NCI-H2196 (cell line): ENCODE results near the gene FOXRED1.
"Not testable (repeated sequence)": the region's sequence is repeated elsewhere in the genome, so short reads cannot be mapped to it uniquely, and the experiment has no call there.

Experiments used
- DNase-seq: peaks from one replicate; lab custom pipeline; 2025; ENCODE audit not compliant: unreplicated experiment; lab: John Stamatoyannopoulos, UW

Gene FOXRED1

DNA sequence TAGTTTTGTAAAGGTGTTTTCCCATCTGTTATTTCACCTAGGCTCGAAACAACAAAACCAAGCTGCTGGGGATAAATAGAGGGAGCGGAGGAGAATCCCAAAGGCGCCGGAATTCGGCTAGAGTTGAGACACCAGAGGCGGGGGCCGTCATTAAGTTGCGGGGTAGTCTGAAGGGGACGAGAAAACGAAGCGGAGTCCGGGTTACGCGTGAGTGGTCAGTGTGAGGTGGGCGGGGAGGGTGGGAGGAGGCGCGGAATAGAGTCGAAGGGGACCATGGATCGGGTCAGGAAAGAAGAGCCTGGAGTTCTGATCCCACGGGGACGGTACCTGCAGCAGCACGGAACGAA lies 620 bp upstream of the FOXRED1 start:
- peak; percentile 59 for DNase-seq

DNA sequence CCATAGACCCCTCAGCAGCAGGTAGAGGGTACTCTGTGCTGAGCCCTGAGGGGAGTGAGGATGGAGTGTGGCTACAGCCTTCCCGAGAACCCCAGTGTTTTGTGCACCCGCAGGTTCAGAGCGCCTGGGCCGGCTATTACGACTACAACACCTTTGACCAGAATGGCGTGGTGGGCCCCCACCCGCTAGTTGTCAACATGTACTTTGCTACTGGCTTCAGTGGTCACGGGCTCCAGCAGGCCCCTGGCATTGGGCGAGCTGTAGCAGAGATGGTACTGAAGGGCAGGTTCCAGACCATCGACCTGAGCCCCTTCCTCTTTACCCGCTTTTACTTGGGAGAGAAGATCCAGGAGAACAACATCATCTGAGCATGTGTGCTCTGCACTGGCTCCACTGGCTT lies 8.4 kb downstream of the FOXRED1 start:
- no peak for DNase-seq

DNA sequence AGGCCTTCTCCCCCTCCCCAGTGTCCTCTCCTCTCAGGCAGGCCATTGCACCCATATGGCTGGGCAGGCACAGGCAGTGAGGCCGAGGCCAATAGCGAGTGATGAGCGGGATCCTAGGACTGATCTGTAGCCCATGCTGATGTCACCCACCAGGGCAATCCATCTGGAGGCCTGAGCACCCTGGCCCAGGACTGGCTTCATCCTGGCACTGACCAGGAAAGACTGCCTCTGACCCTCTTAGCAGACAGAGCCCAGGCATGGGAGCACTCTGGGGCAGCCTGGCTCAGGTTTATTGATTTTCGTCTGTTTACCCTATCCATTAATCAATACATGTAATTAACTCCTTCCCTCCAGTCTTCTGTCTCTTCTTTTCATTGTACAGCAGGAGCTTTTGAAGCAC lies 8.8 kb downstream of the FOXRED1 start:
- DNase-seq, result no peak

DNA sequence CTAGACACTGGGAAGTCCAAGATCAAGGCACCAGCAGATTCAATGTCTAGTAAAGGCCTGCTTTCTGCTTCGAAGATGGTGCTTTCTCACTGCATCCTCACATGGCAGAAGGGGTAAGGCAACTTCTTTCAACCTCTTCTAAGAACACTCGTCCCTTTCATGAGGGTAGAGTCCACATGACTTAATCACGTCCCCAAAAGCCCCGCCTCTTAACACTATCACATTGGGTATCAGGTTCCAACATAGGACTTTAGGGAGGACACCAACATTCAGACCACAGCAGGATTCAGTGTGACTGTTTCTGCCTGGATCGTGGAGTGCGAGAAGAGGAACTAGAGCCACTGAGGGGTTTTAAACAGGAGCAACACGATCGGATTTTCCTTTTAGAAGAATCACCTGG lies 10.2 kb downstream of the FOXRED1 start:
- no peak for DNase-seq

DNA sequence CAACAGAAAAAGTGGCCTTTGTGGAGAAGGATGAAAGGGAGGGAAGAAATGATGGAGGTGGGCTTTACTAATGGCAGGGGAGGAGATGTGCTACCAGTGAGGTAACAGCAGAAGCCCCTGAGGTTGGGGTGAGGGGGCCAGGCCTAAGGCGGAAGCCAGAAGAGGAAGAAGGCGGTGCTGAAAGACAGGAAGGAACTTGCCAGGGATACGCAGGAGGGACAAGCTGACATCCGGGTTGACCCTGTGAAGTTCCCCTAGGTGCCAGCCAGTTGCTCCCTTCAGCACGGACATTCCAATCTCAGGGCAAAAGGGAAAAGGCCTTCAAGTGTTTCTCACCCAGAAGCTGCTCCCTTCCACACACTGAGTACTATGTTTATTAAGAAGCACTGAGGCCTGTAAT lies 11.6 kb downstream of the FOXRED1 start:
- no peak for DNase-seq

DNA sequence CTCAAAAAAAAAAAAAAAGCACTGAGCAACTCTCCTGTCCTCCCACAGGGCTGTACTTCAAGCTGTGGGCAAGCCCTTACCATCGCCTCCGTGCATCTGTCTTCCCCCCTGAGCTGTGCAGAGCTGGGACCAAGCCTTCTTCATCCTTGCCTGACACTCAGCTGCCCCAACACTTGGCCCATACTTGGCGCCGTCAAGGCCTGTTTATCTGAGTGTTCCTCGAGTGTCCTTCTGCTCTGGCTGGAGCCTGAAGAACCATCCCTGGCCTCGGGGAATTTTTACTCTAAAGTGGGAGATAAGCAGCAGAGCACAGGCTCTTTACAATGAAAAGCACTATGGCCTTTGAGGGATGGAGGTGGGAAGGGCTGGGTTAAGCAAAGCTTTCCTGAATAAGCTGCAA lies 12.3 kb downstream of the FOXRED1 start:
- DNase-seq, result no peak

DNA sequence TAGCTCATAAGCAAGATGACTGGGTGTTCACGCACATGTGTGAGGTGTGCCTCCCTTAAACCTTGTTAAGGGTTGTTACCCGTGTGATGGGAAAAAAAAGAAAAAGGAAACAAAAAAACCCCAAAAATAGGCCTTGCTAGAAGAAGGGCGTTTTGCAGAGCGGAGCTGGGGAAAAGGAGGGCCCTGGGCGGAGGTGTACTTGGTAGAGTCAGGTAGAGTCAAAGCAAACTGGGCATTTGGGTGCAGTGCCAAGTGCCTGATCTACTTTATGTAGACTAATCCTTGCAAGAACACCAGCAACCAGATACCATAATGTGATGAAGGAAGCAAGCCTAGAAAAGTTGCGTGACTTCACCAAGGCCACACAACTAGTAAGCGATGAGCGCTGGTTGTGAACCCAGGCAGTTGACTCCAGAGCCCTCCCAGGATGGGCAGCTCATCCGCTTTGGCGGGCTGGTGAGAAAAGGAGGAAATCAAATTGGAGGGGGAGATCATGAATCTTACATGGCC lies 12.8 kb downstream of the FOXRED1 start:
- no peak for DNase-seq

DNA sequence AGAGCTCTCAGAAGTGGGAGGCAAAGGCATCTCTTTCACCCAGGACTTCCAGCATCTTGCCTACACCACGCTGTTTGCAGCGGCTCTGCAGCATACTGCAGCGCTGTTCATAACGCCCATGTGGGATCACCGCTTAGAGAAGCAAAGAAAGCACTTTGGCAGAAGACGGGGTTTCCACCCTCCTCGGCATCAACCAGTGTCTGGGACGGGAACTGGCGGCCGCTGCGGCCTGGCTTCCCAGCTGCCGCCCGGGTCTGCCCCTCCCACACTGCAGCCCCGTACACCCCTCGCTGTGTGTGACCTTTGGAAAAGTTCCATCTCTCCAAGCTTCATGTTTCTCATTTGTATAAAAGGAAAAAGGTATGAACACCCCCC lies 13.4 kb downstream of the FOXRED1 start:
- DNase-seq, result no peak

DNA sequence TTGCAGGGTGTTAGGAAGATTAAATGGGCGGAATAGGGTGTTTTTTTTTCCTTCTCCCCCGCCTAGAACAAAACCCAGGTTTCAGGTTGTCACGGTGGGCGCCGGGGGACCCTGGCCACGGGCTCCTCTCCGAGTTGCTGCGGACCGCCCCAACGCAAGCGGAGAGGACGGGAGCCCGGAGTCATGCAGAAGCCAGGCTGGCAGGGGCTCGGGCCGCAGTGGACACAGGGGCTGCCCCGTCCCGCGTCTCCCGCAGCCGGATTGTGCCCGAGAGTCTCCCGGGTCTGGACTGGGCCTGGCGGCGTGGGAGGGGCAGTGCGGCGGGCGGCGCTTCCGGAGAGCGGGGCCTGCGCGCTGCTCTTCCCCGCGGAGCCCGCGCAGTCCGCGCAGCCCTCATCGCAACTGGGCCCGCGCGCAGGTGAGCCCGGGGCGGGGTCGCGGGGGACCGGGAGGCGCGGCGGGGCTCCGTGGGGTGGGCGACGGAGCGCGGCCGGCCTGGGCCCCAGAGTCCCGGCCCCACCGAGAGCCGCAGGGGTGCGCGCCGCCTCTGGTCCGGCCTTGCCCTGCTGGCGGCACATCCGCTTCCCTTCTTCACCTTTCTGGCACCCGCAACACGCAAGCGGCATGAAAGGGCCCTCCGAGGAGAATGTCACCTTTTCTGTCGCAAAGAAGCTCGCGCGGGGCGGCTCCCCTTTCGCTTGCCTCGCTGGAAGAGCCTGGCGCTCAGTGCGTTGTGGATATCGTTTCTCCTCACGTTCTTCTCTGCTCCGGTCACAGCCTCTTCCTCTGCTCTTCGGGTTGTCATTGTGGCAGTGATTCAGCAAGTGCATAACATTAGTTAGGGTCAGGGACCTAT lies 14.0 kb downstream of the FOXRED1 start, which contains the start of gene TIRAP:
TSS of gene TIRAP (plus strand) at position 358 of the 856 bp plus-strand sequence. CDS start 7,802 bp downstream, outside the sequence.
- DNase-seq, result peak; percentile 57

DNA sequence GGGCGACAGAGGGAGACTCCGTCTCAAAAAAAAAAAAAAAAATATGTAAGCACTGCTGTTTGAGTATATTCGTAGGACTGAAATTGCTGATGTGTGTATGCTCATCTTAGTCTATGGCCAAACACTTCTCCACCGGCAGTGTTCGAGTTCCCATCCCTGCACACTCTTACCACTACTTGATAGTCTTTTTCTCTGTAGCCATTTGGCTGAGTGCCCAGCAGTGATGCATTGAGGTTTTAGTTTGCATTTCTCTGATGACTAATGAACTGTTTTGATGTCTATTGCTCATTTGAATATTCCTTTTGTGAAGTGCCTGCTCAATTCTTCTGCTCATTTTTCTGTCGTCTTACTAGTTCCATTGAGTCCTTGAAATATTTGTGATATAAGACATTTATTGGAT lies 15.9 kb downstream of the FOXRED1 start:
- DNase-seq, result peak; percentile 89

DNA sequence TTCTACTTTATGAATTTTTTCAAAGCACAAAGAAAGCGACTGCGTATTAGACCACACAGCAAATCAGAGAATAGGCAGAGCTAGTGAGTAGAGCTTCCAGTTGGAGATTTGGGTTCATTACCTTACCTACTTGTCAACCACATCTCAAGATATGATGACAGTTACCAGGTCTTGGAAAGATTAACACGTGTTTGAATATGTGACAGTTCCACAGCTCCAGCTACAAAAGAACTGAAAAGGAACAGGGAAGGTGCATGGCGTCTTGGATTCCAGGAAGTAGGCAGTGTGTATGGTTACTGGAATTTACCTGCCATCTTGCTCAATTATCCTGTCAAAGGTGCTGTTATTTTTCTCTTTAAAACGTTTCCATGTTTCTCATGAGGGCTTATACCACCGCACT lies 19.3 kb downstream of the FOXRED1 start:
- no peak for DNase-seq

DNA sequence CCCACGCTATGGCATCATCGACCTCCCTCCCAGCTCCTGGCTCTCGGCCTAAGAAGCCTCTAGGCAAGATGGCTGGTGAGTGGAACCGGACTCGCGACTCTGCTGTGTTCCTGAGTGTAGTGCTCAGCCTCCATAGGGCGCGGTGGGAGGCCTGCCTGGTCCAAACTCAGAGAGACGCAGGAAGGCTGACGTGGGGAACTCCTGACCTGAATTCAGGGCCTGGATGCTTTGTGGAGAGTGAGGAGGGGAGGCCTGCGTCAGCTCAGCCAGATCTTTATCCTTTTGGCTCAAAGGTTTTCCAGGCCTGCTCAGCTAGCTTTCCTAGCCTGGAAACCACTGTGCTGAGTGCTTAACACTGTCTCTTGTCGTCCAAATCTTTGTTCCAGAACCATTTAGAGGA lies 21.9 kb downstream of the FOXRED1 start:
- no peak for DNase-seq

DNA sequence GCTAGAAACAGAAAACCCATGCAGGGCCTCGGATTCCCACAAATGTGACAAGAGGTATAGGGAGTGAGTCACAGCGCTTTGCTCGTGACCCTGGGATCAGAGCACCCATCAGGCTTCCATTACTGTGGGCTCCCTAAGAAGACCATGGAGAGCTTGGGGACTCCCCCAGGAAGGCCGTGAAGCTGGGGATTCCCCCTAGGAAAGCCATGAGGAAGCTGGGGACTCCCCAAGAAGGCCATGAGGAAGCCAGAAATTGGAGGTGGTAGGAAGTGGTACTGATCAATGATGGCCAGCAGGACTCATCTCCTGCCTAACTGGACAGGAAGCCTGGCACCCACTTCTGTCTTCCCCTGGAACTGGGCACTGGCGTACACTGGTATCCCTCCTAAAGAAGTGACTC lies 24.8 kb downstream of the FOXRED1 start:
- no peak for DNase-seq

DNA sequence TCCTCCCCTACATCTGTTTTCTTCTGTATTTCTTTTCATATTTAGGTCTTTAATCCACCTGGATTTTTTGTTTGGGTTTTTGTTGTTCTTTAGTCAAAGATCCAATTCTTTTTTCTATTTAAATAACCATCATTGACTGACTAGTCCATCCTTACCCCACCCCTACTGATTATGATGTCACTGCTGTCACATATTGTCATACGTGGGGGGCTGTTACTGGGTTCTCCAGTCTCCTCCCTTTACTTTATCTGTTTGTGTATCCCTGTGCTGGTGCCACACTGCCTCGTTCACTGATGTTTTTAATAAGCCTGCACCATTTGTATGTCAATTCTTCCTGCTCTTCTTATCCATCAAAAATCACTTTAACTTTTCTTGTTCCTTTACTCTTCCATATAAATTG lies 28.1 kb downstream of the FOXRED1 start:
- DNase-seq, result no peak

DNA sequence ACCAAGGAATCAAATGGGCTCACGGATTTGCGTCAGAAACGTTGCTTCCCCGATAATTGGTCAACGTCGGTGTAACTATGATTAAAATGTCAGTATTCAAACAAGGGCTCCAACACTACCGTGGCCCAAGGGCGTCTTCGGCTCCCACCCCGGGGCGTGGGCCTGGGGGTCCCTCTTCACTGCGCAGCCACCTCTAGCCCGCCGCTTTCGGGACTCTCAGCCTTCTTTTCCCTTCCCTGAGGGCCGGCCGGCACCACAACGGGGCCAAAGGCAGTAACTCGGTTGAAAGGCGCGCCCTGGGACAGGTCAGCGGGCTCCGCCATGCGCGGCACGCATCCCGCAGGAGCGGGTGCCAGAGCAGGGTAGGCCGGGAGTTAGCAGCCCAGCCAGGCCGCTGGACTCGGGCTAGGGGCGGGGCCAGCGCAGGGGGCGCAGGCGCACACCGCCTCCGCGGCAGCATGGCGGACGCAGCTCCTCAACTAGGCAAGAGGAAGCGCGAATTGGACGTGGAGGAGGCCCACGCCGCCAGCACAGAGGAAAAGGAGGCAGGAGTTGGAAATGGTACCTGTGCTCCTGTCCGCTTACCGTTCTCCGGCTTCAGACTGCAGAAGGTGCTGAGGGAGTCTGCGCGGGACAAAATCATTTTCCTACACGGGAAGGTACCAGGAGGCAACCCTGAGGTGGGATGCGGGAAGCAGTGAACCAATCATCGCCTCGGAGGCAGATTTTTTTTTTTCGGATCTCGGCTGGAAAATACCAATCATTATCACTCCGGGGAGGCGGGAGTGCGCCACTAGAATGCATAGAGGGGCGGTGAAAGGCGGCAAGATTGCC lies 34.9 kb downstream of the FOXRED1 start, which contains the start of gene DCPS:
TSS of gene DCPS (plus strand) at position 438 of the 834 bp plus-strand sequence. CDS start at position 459, 21 bp downstream.
- peak; percentile 92 for DNase-seq

DNA sequence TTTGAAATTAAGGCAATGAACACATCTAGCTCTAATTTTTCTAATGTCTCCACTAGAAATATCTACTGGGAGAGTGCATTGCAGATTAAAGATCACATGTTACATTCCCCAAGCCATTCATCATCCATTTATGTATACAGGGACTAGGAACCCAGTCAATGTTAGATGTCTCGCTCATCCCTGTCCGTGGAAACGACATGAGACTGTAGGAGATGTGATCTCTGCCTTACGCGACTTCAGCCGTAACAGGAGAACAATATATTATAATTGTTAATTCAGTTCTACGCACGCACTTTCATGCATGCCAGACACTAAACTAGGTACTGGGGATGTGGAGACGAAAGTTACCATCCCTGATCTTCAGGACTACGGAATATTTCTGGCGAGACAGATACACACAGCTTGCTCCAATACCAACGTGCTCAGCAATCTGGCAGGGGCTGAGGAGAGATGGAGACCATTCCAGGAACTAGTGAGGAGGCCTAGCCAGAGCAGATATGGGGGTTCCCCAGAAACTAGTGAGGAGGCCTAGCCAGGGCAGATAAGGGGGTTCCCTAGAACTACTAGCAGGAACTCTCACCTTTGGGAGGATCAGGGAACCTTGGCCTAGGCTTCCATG lies 35.6 kb downstream of the FOXRED1 start:
- DNase-seq, result no peak

DNA sequence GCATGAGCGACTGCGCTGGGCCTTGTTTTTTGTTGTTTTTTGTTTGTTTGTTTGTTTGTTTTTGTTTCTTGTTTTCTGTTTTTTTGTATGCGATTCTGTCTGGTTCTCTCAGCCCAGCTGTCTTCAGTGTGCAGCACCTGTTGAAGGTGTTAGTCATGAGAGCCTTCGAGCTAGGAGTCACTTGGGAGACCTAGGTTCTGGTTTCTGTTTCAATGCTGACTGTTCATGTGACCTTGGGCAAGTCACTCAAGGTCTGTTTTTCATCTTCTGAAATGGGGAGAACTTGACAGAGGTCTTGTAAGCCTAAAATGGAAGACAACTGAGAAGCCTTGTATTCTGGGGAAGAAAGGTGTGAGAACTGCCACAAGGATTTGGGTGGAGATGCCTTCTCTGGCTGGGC lies 36.7 kb downstream of the FOXRED1 start:
- DNase-seq, result no peak

DNA sequence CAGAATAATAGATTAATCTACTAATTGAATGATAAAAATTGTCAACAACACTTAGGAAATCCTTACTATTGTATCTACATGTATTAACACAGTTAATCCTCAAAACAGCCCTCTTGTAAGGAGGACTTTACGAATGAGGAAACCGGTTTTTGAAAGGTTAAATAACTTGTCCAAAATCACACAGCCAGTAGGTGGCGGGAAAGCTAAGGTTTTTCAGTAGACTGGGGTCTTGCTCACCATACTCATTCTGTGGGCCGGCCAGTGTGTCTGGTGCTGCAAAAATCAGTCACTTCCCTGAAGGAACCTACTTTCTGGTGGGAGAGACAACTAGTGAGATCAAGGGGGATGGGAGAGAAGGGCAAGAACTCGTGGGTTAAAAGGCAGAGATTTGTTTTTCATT lies 38.8 kb downstream of the FOXRED1 start:
- peak; percentile 39 for DNase-seq

DNA sequence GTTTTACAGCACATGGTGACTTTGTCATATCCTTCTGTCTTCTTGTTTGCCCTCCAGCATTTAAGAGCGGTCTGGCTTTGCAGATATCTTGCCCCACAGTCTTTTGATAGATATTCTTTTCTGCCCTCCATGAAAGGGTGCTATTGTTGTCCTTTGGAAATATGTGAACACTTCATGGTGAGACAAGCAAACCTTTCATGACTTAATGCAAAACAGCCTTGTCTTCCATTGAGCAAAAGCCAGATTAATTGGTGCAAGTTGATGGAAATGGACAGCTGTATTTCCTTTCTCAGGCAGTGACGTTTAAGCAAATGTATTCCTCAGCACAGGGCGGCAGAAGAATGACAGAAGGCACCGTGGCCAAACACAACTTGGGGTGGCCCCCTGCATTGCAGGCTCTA lies 39.3 kb downstream of the FOXRED1 start:
- DNase-seq, result no peak

DNA sequence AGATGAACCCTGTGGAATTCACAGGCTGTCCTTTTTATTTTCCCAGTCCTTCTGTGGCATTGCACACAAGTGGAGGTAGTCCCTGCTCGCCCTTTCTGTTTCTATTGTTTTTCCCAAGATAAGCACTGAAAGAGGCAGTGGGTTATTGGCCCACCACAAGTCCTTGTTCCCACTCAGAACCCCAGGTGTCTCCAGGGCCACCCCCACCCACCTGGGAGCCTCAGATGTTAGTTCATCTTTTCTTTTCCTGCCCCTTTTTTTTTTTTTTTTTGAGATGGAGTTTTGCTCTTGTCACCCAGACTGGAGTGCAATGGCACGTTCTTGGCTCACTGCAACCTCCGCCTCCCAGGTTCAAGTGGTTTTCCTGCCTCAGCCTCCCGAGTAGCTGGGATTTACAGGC lies 39.8 kb downstream of the FOXRED1 start:
- not testable (repeated sequence) for DNase-seq

DNA sequence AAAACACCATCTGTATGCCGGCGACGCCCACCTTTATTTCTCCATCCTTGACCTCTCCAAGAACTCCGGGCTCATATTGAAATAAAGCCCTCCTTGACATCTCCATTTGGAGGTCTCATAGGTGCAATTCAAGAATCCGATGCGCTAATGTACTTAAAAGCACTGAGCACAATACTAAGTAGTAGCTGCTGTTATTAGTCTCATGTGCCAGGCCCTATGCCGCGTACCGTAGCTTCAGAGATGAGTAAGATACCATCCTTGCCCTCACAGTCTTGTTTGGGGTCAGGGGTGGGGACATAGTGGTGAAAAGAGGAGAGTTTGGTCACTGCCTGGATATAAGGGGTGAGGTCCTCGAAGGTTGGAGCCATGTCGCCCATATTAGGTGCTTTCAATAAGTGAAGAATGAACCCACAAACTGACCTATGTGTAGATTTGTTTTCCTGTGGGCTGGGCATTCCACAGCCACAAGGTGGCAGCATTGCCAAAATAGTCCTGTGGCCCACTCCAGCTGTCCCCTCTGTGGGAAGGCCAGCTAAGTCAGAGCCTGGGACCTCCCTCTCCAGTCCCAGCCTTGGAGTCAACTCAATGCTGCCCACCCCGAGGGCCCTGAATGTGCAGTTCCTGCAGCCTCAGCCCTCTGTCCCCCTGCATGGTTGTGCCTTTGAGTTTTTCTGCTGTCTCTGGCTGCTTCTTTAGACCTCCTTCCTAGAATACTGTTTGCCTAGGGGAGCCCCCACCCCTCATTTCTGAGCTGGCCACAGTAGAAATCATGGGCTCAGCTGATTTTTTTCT lies 41.4 kb downstream of the FOXRED1 start:
- DNase-seq, result peak; percentile 82
